ENCODE results near the gene THADA.

Gene THADA

DNA sequence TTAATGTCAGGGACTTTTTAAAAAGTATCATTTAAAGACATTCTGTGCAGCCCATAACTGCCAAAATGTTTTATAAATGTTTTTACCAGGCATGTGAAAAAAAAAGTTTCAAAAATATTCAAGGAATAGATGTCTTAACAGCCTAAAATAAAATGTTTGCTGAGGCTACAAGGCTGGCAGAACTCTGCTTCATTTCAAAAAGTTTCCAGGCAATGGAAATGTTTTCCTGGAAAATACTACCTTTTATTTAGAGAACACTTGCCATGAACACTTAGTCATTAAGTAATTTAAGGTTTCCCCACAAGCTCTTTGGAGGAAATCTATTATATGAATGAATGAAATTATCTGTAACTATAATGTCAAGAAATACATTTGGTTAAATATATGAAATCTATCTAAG, 68.8 kb downstream of the THADA start:
- TF ChIP-seq CTCF (conservative IDR thresholded peaks at IDR 0.05; ENCODE audit: low read length), result no peak
- no peak for DNase-seq (ENCODE audit: low read depth)
- H3K4me3 ChIP-seq (ENCODE audit: low read length), result no peak overlapping the region

- DNase-seq (ENCODE audit: low read depth), result no peak
- no peak overlapping the region for H3K4me3 ChIP-seq (ENCODE audit: low read length)
- TF ChIP-seq CTCF (conservative IDR thresholded peaks at IDR 0.05; ENCODE audit: low read length), result no peak
These were observed 70.3 kb downstream of the THADA start for GRCh38 chr2:43525506-43525905.

DNA sequence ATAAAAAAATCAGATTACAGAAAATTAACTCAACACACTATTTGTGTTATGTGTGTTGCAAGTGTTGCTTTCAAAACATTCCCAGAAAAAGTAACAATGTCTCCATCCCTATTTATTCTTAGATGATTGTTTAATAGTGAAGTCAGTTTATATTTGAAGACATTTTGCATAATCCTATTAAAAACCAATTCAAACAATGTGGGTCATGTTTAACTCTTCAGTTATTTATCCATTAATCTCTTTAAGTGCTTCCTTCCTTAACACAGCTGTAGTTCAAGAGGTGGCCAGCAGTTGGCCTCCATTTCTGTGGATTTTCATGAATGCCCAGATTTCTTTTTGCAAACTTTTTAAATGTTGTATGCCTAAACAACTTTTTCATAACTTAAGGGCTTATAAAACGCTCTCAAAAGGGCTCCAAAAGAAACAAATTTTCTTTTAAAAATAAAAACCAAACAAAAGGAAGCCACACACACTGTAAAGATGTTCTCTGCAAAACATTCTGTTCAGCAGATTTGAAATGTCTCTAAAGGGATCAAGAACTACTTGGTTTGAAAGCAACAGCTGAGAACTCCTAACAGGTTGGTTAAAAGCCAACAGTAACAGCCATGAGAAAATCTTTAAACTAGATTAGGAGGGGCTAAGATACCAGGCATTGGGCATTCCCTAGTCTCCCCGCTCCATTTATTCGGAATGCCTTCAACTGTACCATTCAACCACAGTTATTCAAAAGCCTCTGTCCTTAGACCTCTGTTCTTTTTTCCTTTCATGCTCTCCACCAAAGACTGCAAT, 71.5 kb downstream of the THADA start:
- peak; percentile 39 for TF ChIP-seq CTCF (conservative IDR thresholded peaks at IDR 0.05; ENCODE audit: low read length)
- DNase-seq (ENCODE audit: low read depth), result peak; percentile 4
- no peak overlapping the region for H3K4me3 ChIP-seq (ENCODE audit: low read length)

DNA sequence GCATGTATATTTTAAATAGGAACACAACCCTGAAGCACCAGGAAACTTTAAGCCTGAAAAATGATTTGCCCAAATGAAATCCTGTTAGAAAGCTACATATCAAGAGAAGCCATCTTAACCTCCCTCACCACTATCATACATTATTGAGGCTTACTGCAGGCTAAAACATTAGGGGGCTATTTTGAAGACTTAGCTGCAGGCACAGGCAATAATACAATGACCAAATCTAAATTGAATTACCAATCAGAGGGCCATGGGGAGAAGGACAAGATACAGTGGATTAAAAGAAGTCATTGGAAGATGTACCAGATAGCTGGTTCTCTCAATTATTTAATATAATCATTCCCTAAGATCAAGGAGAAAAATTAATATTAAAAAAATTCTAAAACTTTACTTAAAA, 73.7 kb downstream of the THADA start:
- no peak overlapping the region for H3K4me3 ChIP-seq (ENCODE audit: low read length)
- no peak for DNase-seq (ENCODE audit: low read depth)
- no peak for TF ChIP-seq CTCF (conservative IDR thresholded peaks at IDR 0.05; ENCODE audit: low read length)

GRCh38 chr2:43521568-43521967, 74.3 kb downstream of the THADA start:
- no peak for TF ChIP-seq CTCF (conservative IDR thresholded peaks at IDR 0.05; ENCODE audit: low read length)
- no peak for DNase-seq (ENCODE audit: low read depth)
- no peak overlapping the region for H3K4me3 ChIP-seq (ENCODE audit: low read length)

- DNase-seq (ENCODE audit: low read depth), result no peak
- no peak for TF ChIP-seq CTCF (conservative IDR thresholded peaks at IDR 0.05; ENCODE audit: low read length)
- no peak overlapping the region for H3K4me3 ChIP-seq (ENCODE audit: low read length)
These were observed 74.9 kb downstream of the THADA start for GRCh38 chr2:43520919-43521318.

DNA sequence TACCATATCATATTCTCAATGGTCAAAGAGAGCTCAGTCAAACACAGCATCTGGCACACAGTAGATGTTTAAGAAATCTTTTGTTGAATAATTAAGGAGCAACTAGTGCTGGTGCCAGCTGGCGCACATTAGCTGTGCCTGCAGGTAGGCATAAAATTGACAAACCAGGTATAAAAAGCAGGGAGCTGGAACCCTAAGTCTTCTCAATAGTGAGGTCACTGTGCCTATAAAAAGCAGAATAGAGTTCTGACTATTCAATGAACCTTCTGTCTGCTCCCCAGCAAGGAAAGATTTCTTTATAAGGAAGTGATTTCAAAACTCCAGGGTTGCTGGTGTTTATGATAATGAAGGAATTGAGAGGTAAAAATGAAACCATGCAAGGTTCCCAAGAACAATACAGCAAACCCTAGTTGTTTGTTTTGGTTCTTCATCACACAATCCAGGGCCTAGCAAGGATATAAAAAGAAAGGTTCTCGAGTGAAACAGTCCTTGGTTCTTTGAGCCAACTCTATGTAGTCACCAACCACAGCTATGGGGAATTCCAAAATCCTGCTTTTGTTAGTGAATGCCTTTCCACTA, 76.1 kb downstream of the THADA start:
- H3K4me3 ChIP-seq (ENCODE audit: low read length), result no peak overlapping the region
- no peak for TF ChIP-seq CTCF (conservative IDR thresholded peaks at IDR 0.05; ENCODE audit: low read length)
- peak; percentile 96 for DNase-seq (ENCODE audit: low read depth)

Measured in AG10803 (cell line).